A549 (cell line): Measurements from ENCODE around the gene ITCH. TPM values are rescaled to one million over a fixed set of nuclear protein-coding genes. Genes with fewer than 3 reads are reported as not detected.

Experiments
- ATAC-seq, 2 experiments: fragments of 200-7000 bp in 1 of 2; fragments of >200 bp in 1 of 2; cut with Nextera tagmentation in 1 of 2; cut with Tn5 transposase in 1 of 2; 3 replicates each; pipeline versions ENCODE4 v1.8.0 to v1.9.1; 2018 to 2020; ENCODE audit warnings: mild to moderate bottlenecking in 1 of 2, moderate library complexity in 1 of 2
- CTCF ChIA-PET: fragments of 300-600 bp; sonication (Branson Sonifier 250); formaldehyde crosslinking; extraction: SDS; loops from one replicate; lab custom pipeline; 2021; ENCODE audit warnings: antibody characterized with exemption, inconsistent platforms; lab: Yijun Ruan, JAX
- POLR2A ChIA-PET: fragments of 350-600 bp; formaldehyde crosslinking; extraction: SDS; loops from one replicate; lab custom pipeline; 2021; ENCODE audit warnings: antibody characterized with exemption, inconsistent platforms; lab: Yijun Ruan, JAX
- DNase-seq, 2 experiments: peaks; one replicate each; pipeline versions ENCODE4 v3.0.0 to v3.0.0-alpha.2; 2011 to 2016; ENCODE audit warnings: low read depth in 1 of 2, low spot score in 1 of 2
- FAIRE-seq: peaks from 2 replicates; lab custom pipeline; 2011; peaks lifted over from hg19 to GRCh38; lab: Jason Lieb, UNC
- H3K27ac ChIP-seq, 2 experiments: fragments of >200 bp; sonication (Bioruptor Twin); formaldehyde crosslinking; 3 replicates each; pipeline ENCODE4 v1.5.1; 2016 to 2017
- H3K4me1 ChIP-seq: fragments of >200 bp; sonication (Bioruptor Twin); formaldehyde crosslinking; 3 replicates; pipeline ENCODE4 v1.6.1; 2016
- H3K4me2 ChIP-seq: fragments of >200 bp; sonication (Bioruptor Twin); formaldehyde crosslinking; 3 replicates; pipeline ENCODE4 v1.6.1; 2016
- H3K4me3 ChIP-seq: fragments of >200 bp; sonication (Bioruptor Twin); formaldehyde crosslinking; 3 replicates; pipeline ENCODE4 v1.5.1; 2016
- H3K9me3 ChIP-seq: fragments of >200 bp; sonication (Bioruptor Twin); formaldehyde crosslinking; 3 replicates; pipeline ENCODE4 v1.6.1; 2016
- CBX2 ChIP-seq: fragments of 200-600 bp; sonication (generic); IDR thresholded peaks from 2 replicates; pipeline ENCODE4 v1.6.1; 2016; ENCODE audit warnings: low read depth, mild to moderate bottlenecking, borderline replicate concordance
- CBX8 ChIP-seq: fragments of 200-600 bp; sonication (generic); IDR thresholded peaks from 2 replicates; pipeline ENCODE4 v1.6.1; 2016
- EHMT2 ChIP-seq: fragments of 200-600 bp; sonication (generic); IDR thresholded peaks from 2 replicates; pipeline ENCODE4 v1.6.1; 2016; ENCODE audit warnings: antibody characterized with exemption, low read depth, mild to moderate bottlenecking, moderate library complexity
- FOSL2 ChIP-seq, 2 experiments: fragments of 450-650 bp in 1 of 2; fragments of >200 bp in 1 of 2; sonication (Bioruptor Twin) in 1 of 2; formaldehyde crosslinking; IDR thresholded peaks; 2 replicates each; pipeline versions ENCODE4 v1.5.0 to v1.6.1; 2016 to 2020; ENCODE audit warnings: mild to moderate bottlenecking in 1 of 2, moderate library complexity in 1 of 2
- HDAC2 ChIP-seq: fragments of 200-600 bp; sonication (generic); IDR thresholded peaks from 2 replicates; pipeline ENCODE4 v1.6.1; 2016
- HEYL ChIP-seq: fragments of 250-450 bp; sonication (Bioruptor Pico); IDR thresholded peaks from 2 replicates; pipeline ENCODE4 v1.8.0; 2021; ENCODE audit warnings: mild to moderate bottlenecking, moderate library complexity
- KDM1A ChIP-seq: fragments of 200-600 bp; sonication (generic); IDR thresholded peaks from 2 replicates; pipeline ENCODE4 v1.6.1; 2016; ENCODE audit warnings: low read depth, mild to moderate bottlenecking
- KDM5A ChIP-seq: fragments of 200-600 bp; sonication (generic); IDR thresholded peaks from 2 replicates; pipeline ENCODE4 v1.6.1; 2016; ENCODE audit warnings: antibody characterized with exemption, mild to moderate bottlenecking
- MAFK ChIP-seq: fragments of 450-650 bp; IDR thresholded peaks from 2 replicates; pipeline ENCODE4 v1.6.1; 2014; ENCODE audit not compliant: partially characterized antibody
- NFE2L2 ChIP-seq: fragments of 150-350 bp; conservative IDR thresholded peaks from 2 replicates; pipeline ENCODE4 v1.6.1; 2014; ENCODE audit warnings: low read length
- PHF8 ChIP-seq: fragments of 200-600 bp; sonication (generic); IDR thresholded peaks from 2 replicates; pipeline ENCODE4 v1.6.1; 2016; ENCODE audit warnings: low read depth, mild to moderate bottlenecking, antibody characterized with exemption, moderate library complexity, borderline replicate concordance
- POLR2A ChIP-seq: IDR thresholded peaks from 2 replicates; pipeline ENCODE4 v1.6.1; 2012; ENCODE audit warnings: mild to moderate bottlenecking, low read length
- POLR2AphosphoS2 ChIP-seq: conservative IDR thresholded peaks from 2 replicates; pipeline ENCODE4 v1.6.1; 2012; ENCODE audit warnings: low read length, improper control_type of control experiment, inconsistent platforms
- RCOR1 ChIP-seq: fragments of 150-350 bp; IDR thresholded peaks from 2 replicates; pipeline ENCODE4 v1.6.1; 2014; ENCODE audit warnings: antibody characterized with exemption, low read length, low read depth
- SMC3 ChIP-seq: fragments of >200 bp; sonication (Bioruptor Twin); formaldehyde crosslinking; IDR thresholded peaks from 3 replicates; pipeline ENCODE4 v1.6.1; 2018; ENCODE audit warnings: inconsistent platforms
- SREBF2 ChIP-seq: fragments of 450-650 bp; IDR thresholded peaks from 2 replicates; pipeline ENCODE4 v1.6.1; 2014; ENCODE audit warnings: mild to moderate bottlenecking, moderate library complexity
- TP53 ChIP-seq: fragments of 250-450 bp; sonication (Bioruptor Pico); IDR thresholded peaks from 2 replicates; pipeline ENCODE4 v1.5.0; 2021; ENCODE audit warnings: mild to moderate bottlenecking, moderate library complexity
- ZFP36 ChIP-seq: fragments of 450-650 bp; IDR thresholded peaks from 2 replicates; pipeline ENCODE4 v1.6.1; 2014; ENCODE audit warnings: borderline replicate concordance; ENCODE audit not compliant: partially characterized antibody
- ZSCAN20 ChIP-seq: fragments of 250-450 bp; sonication (Bioruptor Pico); IDR thresholded peaks from 2 replicates; pipeline ENCODE4 v1.8.0; 2022; ENCODE audit warnings: mild to moderate bottlenecking, moderate library complexity
- WGBS: methylation state at CpG from one replicate; pipeline ENCODE4 v1.1.6; 2017; ENCODE audit errors: missing lambda C conversion rate; 5-methylcytosine and 5-hydroxymethylcytosine counted together
- polyA plus RNA-seq, 4 experiments: library from polyadenylated mRNA; depleted of rRNA in 3 of 4; stranded (reverse); fragments of >200 nt; fragmentation: RNase III in 1 of 4; extraction: RNeasy Plus Mini Kit Qiagen cat#74134 plus additional on column Dnase treatment in 1 of 4; gene quantifications; 2 replicates in 3 of 4; 3 replicates in 1 of 4; pipeline ENCODE4 v1.2.3, GENCODE V29; 2011 to 2017
- TF ChIP-seq, protein P1 (sequence below): fragments of 250-450 bp; sonication (Bioruptor Pico); IDR thresholded peaks from 2 replicates; pipeline ENCODE4 v1.5.0; 2020; ENCODE audit warnings: low read depth, mild to moderate bottlenecking, moderate library complexity
- TF ChIP-seq, protein P2 (sequence below): fragments of 250-450 bp; sonication (Bioruptor Pico); IDR thresholded peaks from 2 replicates; pipeline ENCODE4 v1.5.0; 2021; ENCODE audit warnings: mild to moderate bottlenecking, moderate library complexity, borderline replicate concordance
- TF ChIP-seq, protein P3 (sequence below): fragments of 450-650 bp; IDR thresholded peaks from 2 replicates; pipeline ENCODE4 v1.6.1; 2014; ENCODE audit warnings: antibody characterized with exemption
- TF ChIP-seq, protein P4 (sequence below): fragments of >200 bp; sonication (Bioruptor Twin); formaldehyde crosslinking; IDR thresholded peaks from 2 replicates; pipeline ENCODE4 v1.6.1; 2016
- TF ChIP-seq, protein P5 (sequence below): fragments of 150-350 bp; IDR thresholded peaks from 2 replicates; pipeline ENCODE4 v1.6.1; 2014; ENCODE audit warnings: low read depth, mild to moderate bottlenecking, low read length
- TF ChIP-seq, protein P6 (sequence below): IDR thresholded peaks from 2 replicates; pipeline ENCODE4 v1.6.1; 2012; ENCODE audit warnings: low read depth, borderline replicate concordance

Gene ITCH
- polyA plus RNA-seq, 2 of the 4 experiments (the other 2 are of a cell fraction) = 23.9 to 24.4 TPM

DNA sequence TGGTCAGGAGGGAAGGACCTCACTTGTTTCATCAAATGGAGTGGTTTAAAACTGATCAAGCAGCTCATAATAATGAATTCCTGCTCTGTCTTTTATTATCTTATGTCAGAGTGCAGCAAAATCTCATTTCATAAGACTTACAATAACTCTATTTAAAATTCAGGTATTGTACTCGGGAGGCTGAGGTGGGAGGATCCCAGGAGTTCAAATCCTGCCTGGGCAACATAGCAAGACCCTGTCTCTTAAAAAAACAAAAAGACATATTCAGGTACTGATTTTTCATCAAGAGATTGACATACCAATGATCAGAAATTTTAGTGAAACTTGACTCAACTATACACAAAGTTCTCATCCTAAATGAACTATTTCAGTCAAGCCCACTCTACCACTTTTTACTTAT lies 147.5 kb downstream of the ITCH start:
- 97% methylated on average over 1 of the region's 1 CpG for WGBS
- ChIA-PET CTCF (interaction anchor here (1.0 kb wide), 1 partner anchor 198 kb away, joined by 4 read pairs; no protein-coding TSS in a partner anchor), POLR2A (no interaction called here)
- ATAC-seq (no peak), DNase-seq (no peak), FAIRE-seq (no peak)
- H3K4me3 ChIP-seq = no peak overlapping the region
- H3K9me3 ChIP-seq = no peaks in the 10 kb centered on the region
- peaks cover 14% of the 10 kb centered on the region for H3K4me1 ChIP-seq
- TF ChIP-seq NFE2L2 (no peak), HDAC2 (no peak)
- no peak overlapping the region for H3K4me2 ChIP-seq
- H3K27ac ChIP-seq = no peak overlapping the region

DNA sequence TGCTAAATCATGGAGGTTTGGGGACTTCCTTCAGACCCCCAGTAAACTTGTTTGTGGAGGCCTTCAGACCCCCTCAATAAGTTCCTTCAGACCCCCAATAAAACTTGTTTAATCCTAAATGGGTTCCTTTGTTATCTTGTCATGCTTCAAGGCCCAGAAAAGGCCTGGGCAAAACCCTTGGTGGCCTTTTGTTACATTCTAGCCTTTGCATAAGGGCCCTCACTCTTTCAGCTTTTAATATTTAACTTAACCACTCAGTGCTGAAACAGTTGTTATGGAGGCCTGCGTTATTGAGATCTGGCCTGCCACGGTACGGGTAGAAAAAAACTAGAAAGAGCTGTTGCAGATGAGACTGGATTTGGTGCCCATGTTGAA lies 148.8 kb downstream of the ITCH start:
- no peak overlapping the region for H3K4me3 ChIP-seq
- POLR2A ChIA-PET = no interaction called here
- no peak for DNase-seq
- TF ChIP-seq KDM1A (no peak), SMC3 (no peak), MAFK (no peak), FOSL2 (IDR thresholded peaks at IDR 0.05) (no peak), FOSL2 (CRISPR knock-in tag; IDR thresholded peaks at IDR 0.05) (no peak), TP53 (CRISPR knock-in tag) (no peak), ZSCAN20 (no peak), SREBF2 (no peak), KDM5A (no peak), HDAC2 (no peak), POLR2A (no peak), EHMT2 (no peak), ZFP36 (no peak), CBX8 (no peak), POLR2AphosphoS2 (no peak)
- TF ChIP-seq, protein P1, sequence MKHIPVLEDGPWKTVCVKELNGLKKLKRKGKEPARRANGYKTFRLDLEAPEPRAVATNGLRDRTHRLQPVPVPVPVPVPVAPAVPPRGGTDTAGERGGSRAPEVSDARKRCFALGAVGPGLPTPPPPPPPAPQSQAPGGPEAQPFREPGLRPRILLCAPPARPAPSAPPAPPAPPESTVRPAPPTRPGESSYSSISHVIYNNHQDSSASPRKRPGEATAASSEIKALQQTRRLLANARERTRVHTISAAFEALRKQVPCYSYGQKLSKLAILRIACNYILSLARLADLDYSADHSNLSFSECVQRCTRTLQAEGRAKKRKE (CRISPR knock-in tag) = no peak
- TF ChIP-seq, protein P2, sequence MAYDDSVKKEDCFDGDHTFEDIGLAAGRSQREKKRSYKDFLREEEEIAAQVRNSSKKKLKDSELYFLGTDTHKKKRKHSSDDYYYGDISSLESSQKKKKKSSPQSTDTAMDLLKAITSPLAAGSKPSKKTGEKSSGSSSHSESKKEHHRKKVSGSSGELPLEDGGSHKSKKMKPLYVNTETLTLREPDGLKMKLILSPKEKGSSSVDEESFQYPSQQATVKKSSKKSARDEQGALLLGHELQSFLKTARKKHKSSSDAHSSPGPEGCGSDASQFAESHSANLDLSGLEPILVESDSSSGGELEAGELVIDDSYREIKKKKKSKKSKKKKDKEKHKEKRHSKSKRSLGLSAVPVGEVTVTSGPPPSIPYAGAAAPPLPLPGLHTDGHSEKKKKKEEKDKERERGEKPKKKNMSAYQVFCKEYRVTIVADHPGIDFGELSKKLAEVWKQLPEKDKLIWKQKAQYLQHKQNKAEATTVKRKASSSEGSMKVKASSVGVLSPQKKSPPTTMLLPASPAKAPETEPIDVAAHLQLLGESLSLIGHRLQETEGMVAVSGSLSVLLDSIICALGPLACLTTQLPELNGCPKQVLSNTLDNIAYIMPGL (CRISPR knock-in tag) = no peak
- TF ChIP-seq, protein P3, sequence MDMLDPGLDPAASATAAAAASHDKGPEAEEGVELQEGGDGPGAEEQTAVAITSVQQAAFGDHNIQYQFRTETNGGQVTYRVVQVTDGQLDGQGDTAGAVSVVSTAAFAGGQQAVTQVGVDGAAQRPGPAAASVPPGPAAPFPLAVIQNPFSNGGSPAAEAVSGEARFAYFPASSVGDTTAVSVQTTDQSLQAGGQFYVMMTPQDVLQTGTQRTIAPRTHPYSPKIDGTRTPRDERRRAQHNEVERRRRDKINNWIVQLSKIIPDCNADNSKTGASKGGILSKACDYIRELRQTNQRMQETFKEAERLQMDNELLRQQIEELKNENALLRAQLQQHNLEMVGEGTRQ = no peak
- TF ChIP-seq, protein P4, sequence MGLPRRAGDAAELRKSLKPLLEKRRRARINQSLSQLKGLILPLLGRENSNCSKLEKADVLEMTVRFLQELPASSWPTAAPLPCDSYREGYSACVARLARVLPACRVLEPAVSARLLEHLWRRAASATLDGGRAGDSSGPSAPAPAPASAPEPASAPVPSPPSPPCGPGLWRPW = no peak
- TF ChIP-seq, all 56 proteins: peak for 0
- CTCF ChIA-PET = interaction anchor here (1.1 to 1.6 kb wide), 3 partner anchors 11 to 199 kb away, joined by 3 to 6 read pairs (median 5); no protein-coding TSS in a partner anchor
- H3K4me2 ChIP-seq = no peak overlapping the region
- 97% methylated on average over 3 of the region's 3 CpGs for WGBS
- peaks cover 16% of the 10 kb centered on the region for H3K4me1 ChIP-seq
- FAIRE-seq = no peak
- no peak for ATAC-seq
- no peak overlapping the region for H3K27ac ChIP-seq
- H3K9me3 ChIP-seq = no peaks in the 10 kb centered on the region

DNA sequence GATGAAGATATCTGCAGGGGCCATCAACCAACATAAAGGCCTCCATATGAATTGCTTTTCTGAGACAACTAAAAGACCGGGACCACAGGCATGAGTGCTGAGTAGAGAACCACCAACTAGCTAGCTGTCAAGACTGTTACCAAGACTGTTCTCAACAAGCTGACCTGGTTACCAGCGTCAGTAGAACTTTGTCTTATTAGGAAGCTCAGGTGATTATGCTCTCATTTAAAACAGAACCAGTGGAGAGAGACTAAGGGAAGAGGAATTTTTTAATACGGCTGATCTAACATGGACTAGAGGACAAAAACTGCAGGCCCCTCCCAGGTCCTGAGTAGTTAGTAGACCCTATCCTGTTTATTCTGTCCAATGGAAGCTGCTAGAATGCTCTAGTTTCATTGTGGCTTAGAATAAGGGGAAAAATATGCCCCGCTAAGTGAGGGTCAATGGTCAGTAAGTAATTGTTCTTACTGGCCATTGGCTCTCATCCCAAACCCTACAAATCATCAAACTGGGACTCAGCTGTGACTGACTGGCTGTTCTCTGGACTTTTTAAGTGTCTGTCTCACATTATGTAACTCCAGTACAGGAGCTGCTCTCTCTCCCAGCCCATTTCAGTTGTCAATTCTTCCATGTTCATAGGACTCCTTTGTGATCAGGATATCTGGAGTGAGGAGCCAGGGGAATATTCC lies 149.3 kb downstream of the ITCH start:
- Histone ChIP-seq H3K4me3 (no peak overlapping the region), H3K4me1 (peaks cover 20% of the 10 kb centered on the region), H3K4me2 (no peak overlapping the region), H3K9me3 (no peaks in the 10 kb centered on the region), H3K27ac (no peak overlapping the region)
- WGBS = 86% methylated on average over 4 of the region's 4 CpGs
- no peak for FAIRE-seq
- no peak for ATAC-seq
- no peak for DNase-seq
- CTCF ChIA-PET = interaction anchor here (0.9 to 1.6 kb wide), 4 partner anchors 10 to 200 kb away, joined by 3 to 6 read pairs (median 4); no protein-coding TSS in a partner anchor
- POLR2A ChIA-PET = no interaction called here
- no peak for TF ChIP-seq POLR2AphosphoS2
- TF ChIP-seq, protein P3 = no peak
- TF ChIP-seq, protein P1 (CRISPR knock-in tag) = no peak
- TF ChIP-seq, protein P5, sequence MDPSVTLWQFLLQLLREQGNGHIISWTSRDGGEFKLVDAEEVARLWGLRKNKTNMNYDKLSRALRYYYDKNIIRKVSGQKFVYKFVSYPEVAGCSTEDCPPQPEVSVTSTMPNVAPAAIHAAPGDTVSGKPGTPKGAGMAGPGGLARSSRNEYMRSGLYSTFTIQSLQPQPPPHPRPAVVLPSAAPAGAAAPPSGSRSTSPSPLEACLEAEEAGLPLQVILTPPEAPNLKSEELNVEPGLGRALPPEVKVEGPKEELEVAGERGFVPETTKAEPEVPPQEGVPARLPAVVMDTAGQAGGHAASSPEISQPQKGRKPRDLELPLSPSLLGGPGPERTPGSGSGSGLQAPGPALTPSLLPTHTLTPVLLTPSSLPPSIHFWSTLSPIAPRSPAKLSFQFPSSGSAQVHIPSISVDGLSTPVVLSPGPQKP = no peak
- TF ChIP-seq, protein P6, sequence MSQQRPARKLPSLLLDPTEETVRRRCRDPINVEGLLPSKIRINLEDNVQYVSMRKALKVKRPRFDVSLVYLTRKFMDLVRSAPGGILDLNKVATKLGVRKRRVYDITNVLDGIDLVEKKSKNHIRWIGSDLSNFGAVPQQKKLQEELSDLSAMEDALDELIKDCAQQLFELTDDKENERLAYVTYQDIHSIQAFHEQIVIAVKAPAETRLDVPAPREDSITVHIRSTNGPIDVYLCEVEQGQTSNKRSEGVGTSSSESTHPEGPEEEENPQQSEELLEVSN = no peak
- TF ChIP-seq KDM1A = no peak
- TF ChIP-seq CBX2 = no peak
- TF ChIP-seq PHF8 = no peak
- TF ChIP-seq RCOR1 = no peak
- no peak for TF ChIP-seq HEYL (CRISPR knock-in tag)
- TF ChIP-seq, all 56 proteins: peak for 0
